Stimulated activated CD8-positive, alpha-beta memory T cell treated with anti-CD3 and anti-CD28 coated beads, Interleukin-4, amount 100 ng/mL, for 1 hour (primary cell): ENCODE data around the gene SOCS7.

Source experiments
- DNase-seq, 2 donors: peaks; one replicate each; pipeline ENCODE4 v3.0.0-alpha.2; 2020; ENCODE audit warnings: low read depth in 2 of 2, low spot score in 1 of 2

SOCS7 gene

GRCh38 chr17:38334480-38335364 is 16.9 kb upstream of the SOCS7 start:
- no peak for DNase-seq

DNA sequence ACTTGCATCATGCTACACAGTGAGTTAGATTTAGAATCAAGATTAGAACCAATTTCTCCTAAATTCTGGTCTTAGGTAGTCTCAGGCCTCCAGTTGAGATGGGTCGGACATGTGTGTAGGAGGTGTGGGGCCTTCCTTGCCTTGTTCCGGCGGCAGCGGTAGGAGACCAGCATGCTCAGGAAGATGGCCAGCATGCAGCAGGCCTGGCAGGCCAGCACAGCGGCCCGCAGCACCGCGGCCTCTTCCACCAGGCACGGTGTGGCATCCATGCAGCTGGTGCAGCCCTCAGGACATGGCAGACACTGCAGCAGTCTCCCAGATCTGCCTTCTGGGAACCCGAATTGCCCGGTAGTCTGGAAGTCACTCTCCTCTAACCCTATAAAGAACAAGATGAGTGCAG is 14.8 kb upstream of the SOCS7 start:
- DNase-seq: no peak

DNA sequence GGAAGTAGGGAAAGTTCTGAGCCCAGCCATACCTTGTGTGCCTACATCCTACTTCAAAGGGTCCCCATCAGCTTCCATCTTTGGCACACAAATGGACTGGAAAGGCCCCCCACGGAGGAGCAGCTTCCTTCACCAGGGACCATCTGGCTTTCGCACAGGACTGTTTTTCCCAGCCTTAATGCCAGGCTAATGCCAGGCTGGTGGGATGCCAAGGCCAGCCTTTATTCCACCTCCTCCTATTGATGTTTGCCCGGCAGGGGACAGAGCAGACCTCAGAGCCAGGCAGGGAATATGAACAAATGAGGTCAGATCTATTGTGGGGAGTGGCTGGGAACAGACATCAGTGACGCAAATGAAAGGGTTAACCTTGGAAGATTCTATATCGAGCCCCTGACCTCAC is 13.6 kb upstream of the SOCS7 start:
- no peak for DNase-seq

GRCh38 chr17:38338535-38338934 is 13.1 kb upstream of the SOCS7 start:
- DNase-seq: no peak

DNA sequence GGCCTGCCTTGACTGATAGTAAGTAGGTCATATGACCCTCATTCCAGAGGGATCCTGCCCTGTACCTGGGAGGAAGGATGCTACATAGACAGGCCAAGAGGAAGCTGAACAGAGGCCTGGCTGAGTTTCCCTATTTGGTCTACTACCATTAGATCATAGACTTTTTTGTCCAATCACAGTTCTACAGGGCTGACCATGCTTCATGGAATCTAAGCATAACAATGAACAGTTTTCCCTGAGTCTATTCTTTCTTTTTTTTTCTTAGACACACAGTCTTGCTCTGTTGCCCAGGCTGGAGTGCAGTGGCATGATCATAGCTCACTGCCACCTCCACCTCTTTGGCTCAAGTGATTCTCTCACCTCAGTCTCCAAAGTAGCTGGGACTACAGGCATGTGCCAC is 11.8 kb upstream of the SOCS7 start:
- DNase-seq: no peak

GRCh38 chr17:38341035-38341721 is 10.5 kb upstream of the SOCS7 start:
- DNase-seq: no peak

GRCh38 chr17:38342886-38343607 is 8.6 kb upstream of the SOCS7 start:
- DNase-seq: no peak

GRCh38 chr17:38343608-38344419 is 7.8 kb upstream of the SOCS7 start, which contains the start of gene GPR179:
GPR179 (minus strand) TSS chr17:38343956; CDS start chr17:38343789, 167 bp downstream.
- no peak for DNase-seq

- DNase-seq: no peak
These were observed 7.3 kb upstream of the SOCS7 start for GRCh38 chr17:38344420-38344745.

- DNase-seq: no peak
These were observed 5.9 kb upstream of the SOCS7 start for GRCh38 chr17:38345743-38346142.

- DNase-seq: peak; percentile 59 to 68
These were observed 2.4 kb upstream of the SOCS7 start for GRCh38 chr17:38349097-38349730.

DNA sequence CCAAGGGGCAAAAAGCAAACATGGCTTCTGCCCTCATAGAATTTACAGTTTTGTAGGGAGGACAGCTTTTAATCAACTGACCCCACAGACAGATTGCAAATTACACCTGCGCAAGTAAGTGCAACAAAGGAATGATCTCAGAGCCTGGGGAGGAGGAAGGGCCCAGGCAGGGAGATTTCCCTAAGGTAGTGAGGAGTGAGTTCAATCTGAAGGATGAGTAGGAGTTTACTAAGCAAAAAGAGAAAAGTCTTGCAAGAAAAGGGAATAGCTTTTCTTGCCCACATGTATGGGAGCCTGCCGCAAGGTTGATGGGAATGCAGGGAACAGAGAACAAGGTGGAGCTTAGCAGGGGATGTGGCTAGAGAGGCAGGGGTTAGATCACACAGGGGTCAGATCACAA is 1.6 kb upstream of the SOCS7 start:
- no peak for DNase-seq

DNA sequence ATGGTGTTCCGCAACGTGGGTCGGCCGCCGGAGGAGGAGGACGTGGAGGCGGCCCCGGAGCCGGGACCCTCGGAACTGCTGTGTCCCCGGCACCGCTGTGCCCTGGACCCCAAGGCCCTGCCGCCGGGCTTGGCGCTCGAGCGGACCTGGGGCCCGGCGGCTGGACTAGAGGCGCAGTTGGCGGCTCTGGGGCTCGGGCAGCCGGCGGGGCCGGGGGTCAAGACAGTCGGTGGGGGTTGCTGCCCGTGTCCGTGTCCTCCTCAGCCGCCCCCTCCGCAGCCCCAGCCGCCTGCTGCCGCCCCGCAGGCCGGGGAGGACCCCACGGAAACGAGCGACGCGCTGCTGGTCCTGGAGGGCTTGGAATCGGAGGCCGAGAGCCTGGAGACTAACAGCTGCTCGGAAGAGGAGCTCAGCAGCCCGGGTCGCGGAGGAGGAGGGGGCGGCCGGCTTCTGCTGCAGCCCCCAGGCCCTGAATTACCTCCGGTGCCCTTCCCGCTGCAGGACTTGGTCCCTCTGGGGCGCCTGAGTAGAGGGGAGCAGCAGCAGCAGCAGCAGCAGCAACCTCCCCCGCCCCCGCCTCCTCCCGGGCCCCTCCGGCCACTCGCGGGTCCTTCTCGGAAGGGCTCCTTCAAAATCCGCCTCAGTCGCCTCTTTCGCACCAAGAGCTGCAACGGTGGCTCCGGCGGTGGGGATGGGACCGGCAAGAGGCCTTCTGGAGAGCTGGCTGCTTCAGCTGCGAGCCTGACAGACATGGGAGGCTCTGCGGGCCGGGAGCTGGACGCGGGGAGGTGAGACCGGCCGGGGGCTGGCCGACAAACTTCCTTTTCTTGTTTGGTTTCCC is 821 bp downstream of the SOCS7 start:
- DNase-seq: no peak

DNA sequence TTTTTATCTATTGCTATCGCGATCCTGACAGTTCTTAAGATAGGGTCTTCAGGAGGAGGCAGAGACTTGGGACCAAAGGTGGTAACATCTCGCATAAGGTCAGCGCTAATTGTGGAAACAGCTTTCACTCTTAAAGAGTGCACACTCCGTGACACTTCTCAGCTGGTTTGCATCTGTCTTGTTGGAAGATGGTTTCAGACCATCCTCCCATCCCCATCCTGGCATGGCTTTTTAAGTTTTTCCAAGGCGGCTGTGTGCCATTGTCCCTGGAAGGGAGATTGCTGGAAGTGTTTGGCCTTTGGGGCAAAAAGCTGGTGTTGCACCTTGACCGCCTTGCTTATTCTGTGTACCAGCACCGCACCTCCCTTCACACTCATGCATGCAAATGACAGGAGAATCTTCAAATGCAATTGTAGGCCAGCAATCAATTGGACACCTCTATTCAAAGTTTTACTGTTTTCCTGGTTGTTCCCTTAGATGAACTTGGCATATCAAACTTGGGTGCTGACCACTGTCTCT is 1.5 kb downstream of the SOCS7 start:
- DNase-seq: no peak

- DNase-seq: no peak
These were observed 2.0 kb downstream of the SOCS7 start for GRCh38 chr17:38353668-38354067.

DNA sequence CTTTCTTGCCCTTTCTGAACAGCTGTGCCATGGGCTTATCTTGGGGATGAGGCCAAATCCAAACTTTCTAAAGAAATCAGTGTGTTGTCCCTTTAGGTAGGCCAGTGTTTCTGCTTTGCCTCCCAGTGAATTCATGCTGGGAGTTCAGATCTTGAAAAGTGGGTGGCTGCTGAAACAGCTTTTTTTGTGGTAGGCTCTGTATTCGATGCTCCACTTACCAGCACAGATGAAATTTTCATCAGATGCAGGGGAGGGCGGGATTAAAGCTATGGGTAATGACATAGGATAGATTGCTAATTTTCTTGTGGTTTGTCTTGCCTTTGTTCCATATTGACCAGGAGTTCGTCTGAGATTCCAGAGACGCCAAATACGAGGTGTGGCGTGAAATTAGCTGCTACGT is 2.8 kb downstream of the SOCS7 start:
- DNase-seq: no peak

- no peak for DNase-seq
These were observed 3.6 kb downstream of the SOCS7 start for GRCh38 chr17:38355251-38355650.

GRCh38 chr17:38357486-38358123 is 6.0 kb downstream of the SOCS7 start:
- no peak for DNase-seq
